Heart left ventricle (tissue), 16 donors: Measurements from ENCODE around the gene RAB1B. TPM values are rescaled to one million over a fixed set of nuclear protein-coding genes. Genes with fewer than 3 reads are reported as not detected.

Experiments
- ATAC-seq, 4 donors: fragments of 200-7000 bp; cut with Tn5 transposase; one replicate each; pipeline ENCODE4 v1.9.1; 2020 to 2022; ENCODE audit warnings: moderate library complexity in 4 of 4, mild to moderate bottlenecking in 3 of 4, moderate number of reproducible peaks in 1 of 4
- DNase-seq, 5 donors: peaks; one replicate each; pipeline ENCODE4 v3.0.0-alpha.2; 2020
- H3K27ac ChIP-seq, 12 donors: fragments of 200-600 bp; sonication (generic) in 4 of 12; one replicate each; pipeline versions ENCODE4 v1.5.0 to v1.8.0; 2016 to 2022; ENCODE audit warnings: mild to moderate bottlenecking in 2 of 12
- H3K27me3 ChIP-seq, 9 donors: fragments of 200-600 bp; sonication (generic) in 2 of 9; one replicate each; pipeline versions ENCODE4 v1.5.1 to v1.8.0; 2016 to 2022; ENCODE audit warnings: mild to moderate bottlenecking in 3 of 9
- H3K36me3 ChIP-seq, 9 donors: fragments of 200-600 bp; sonication (generic) in 2 of 9; one replicate each; pipeline versions ENCODE4 v1.5.0 to v1.8.0; 2018 to 2022; ENCODE audit warnings: mild to moderate bottlenecking in 2 of 9
- H3K4me1 ChIP-seq, 12 donors: fragments of 200-600 bp; sonication (generic) in 4 of 12; one replicate each; pipeline versions ENCODE4 v1.5.0 to v1.8.0; 2016 to 2022; ENCODE audit warnings: mild to moderate bottlenecking in 3 of 12
- H3K4me3 ChIP-seq, 12 donors: fragments of 200-600 bp; sonication (generic) in 4 of 12; one replicate each; pipeline versions ENCODE4 v1.5.0 to v1.8.0; 2017 to 2022; ENCODE audit warnings: mild to moderate bottlenecking in 9 of 12, moderate library complexity in 4 of 12
- H3K9me3 ChIP-seq, 12 donors: fragments of 200-600 bp; sonication (generic) in 4 of 12; one replicate each; pipeline versions ENCODE4 v1.5.0 to v1.8.0; 2016 to 2022; ENCODE audit warnings: mild to moderate bottlenecking in 1 of 12
- POLR2A ChIP-seq, 2 donors: fragments of 450-650 bp; IDR thresholded peaks; one replicate each; pipeline ENCODE4 v1.6.1; 2017; ENCODE audit warnings: antibody characterized with exemption in 2 of 2, mild to moderate bottlenecking in 2 of 2, moderate library complexity in 2 of 2
- WGBS, 4 donors: extraction: QIAGEN DNeasy Blood & Tissue Kit in 2 of 4; methylation state at CpG; one replicate each; pipeline versions ENCODE4 v1.1.5 to v1.1.7; 2013 to 2018; 5-methylcytosine and 5-hydroxymethylcytosine counted together
- intact Hi-C, 10 donors: fragments of 100-400 bp; cut with DNase I; formaldehyde crosslinking; loops; one replicate each; pipeline versions ENCODE4 v1.11.1 to v1.14.2; 2022
- polyA plus RNA-seq, 2 donors: library from polyadenylated mRNA; stranded (reverse); fragments of 200-250 nt; gene quantifications; one replicate each; pipeline ENCODE4 v1.2.3, GENCODE V29; 2013
- total RNA-seq, 9 donors: library from RNA; depleted of rRNA in 2 of 9; stranded (reverse); fragments of >200 nt in 2 of 9; fragmentation: NEBNext Ultra II Directional in 3 of 9; extraction: Animal tissue kit (Norgen Biotek cat#: 25700) in 3 of 9; gene quantifications; one replicate each; pipeline versions ENCODE4 v1.1.0 to v1.2.4, GENCODE V29; 2016 to 2023
- TF ChIP-seq, protein P1 (sequence below), 12 donors: fragments of 200-600 bp; sonication (generic) in 4 of 12; IDR thresholded peaks; one replicate each; pipeline versions ENCODE4 v1.5.0 to v1.8.0; 2018 to 2022; ENCODE audit warnings: antibody characterized with exemption in 12 of 12, mild to moderate bottlenecking in 5 of 12
- donor health status: ischemic (EF 13 %, LVEDD 7.1; RV severe dilation, severe dysfunction).
- donor health status: healthy with polysubstance abuse.
- donor health status: DM: no; HTN: yes; CAD: no.
- donor health status: DM: no; HTN: no; CAD: no.
- donor health status: ischemic (EF 25% LVEDD 6.9; RV normal size, moderate dysfunction).
- donor health status: ischemic (EF 25% LVEDD 5.7; RV mildly dilated, moderate dysfunction).
- donor health status: healthy.
- donor health status: DM: yes; HTN: yes; CAD: no.
- donor health status: ischemic (EF 35%, LVEDD 5.7; RV mildly dilated, moderate dysfunction).
- donor health status: nonischemic (EF 11% LVEDD 7.7; RV severe dilation, severe dysfunction).
- donor health status: DM: yes; HTN: yes; CAD: no.
- donor health status: PGD.
- donor health status: ischemic (EF 29% LVEDD 5.4; RV normal size, mild dysfunction).
- donor health status: nonischemic (EF 23%, LVEDD 6.1; RV moderate dilation, normal function).

RAB1B gene
- total and polyA plus RNA-seq, 11 donors, result 111 to 178 (median 135) TPM

DNA sequence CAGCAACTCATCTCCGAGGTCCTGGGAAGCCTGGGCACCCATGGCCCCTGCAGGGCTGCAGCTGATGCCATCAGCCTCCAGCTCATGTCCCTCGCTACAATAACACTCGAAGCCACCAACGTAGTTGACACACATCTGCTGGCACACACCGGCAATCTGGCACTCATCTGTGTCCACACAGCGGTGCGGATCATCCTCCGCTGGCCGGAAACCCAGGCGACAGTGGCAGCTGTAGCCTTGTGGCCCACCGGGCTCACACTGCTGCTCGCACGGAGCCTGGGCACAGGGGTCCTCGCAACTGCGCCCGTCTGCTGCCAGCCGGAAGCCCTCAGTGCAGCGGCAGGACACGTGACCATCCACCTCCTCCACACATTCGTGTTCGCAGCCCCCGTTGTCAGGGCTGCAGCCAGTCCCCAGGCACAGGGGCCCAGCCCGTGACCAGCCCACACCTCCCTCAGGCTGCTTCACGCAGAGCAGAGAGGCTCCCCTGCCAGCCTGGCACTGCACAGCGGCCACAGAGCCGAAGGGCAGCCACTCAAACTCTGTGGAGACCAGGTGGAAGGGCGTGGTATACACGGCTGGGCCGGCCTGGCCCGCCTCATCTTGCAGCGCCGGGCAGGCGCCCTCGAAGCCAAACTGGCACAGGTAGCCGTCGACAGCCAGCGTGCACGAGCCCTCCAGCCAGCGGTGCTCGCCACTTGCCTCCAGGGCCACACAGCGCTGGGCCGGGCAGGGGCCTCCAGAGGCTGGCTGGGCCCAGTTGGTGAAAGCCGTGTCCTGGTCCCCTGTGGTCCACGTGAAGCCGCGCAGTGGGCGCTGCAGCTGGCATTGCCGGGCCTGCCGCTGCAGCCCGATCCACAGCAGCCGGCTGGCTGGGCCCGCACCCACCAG is 47.7 kb downstream of the RAB1B start:
- WGBS, 4 donors, result 63 to 71% (median 68%) methylated on average over 19 to 52 of the region's 52 CpGs
- no peaks in the 10 kb centered on the region for H3K27me3 ChIP-seq
- peak overlapping the region; percentile 51 to 94 (median 84) for H3K27ac ChIP-seq
- H3K4me1 ChIP-seq, result peaks cover 0 to 57% (median 32%) of the 10 kb centered on the region in 12 donors
- peak overlapping the region; percentile 39 to 66 (median 62) for H3K4me3 ChIP-seq
- no peak for ATAC-seq
- no peaks in the 10 kb centered on the region for H3K9me3 ChIP-seq
- intact Hi-C loops, result no loop called here
- no peaks in the 10 kb centered on the region for H3K36me3 ChIP-seq
- peak in 1 of 5 donors; percentile 59 for DNase-seq
- TF ChIP-seq, protein P1, sequence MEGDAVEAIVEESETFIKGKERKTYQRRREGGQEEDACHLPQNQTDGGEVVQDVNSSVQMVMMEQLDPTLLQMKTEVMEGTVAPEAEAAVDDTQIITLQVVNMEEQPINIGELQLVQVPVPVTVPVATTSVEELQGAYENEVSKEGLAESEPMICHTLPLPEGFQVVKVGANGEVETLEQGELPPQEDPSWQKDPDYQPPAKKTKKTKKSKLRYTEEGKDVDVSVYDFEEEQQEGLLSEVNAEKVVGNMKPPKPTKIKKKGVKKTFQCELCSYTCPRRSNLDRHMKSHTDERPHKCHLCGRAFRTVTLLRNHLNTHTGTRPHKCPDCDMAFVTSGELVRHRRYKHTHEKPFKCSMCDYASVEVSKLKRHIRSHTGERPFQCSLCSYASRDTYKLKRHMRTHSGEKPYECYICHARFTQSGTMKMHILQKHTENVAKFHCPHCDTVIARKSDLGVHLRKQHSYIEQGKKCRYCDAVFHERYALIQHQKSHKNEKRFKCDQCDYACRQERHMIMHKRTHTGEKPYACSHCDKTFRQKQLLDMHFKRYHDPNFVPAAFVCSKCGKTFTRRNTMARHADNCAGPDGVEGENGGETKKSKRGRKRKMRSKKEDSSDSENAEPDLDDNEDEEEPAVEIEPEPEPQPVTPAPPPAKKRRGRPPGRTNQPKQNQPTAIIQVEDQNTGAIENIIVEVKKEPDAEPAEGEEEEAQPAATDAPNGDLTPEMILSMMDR (IDR thresholded peaks at IDR 0.05), result no peak
- no peak for TF ChIP-seq POLR2A (IDR thresholded peaks at IDR 0.05)

DNA sequence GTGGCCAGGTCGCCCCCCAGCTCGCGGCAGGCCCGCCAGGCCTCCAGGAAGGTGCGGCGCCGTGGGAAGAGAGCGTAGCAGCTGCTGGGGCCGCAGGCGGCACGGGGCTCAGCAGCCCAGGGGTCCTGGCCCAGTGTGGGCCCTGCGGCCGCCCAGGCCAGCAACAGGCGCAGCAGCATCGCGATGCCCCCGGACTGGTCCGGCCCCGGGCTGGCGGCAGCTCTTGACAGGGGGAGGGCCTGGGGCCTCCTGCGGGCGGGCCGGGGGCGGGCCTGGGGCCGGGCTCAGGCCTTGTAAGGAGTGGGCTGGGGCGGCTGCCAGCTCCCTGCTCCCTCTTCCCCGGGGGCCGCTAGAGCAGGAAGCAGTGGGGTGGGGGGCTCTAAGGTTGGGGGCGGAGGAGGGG is 48.4 kb downstream of the RAB1B start, which contains the start of gene CD248:
TSS of gene CD248 (minus strand) at position 196 of the 403 bp plus-strand sequence. CDS start at position 179, 17 bp downstream.
- ATAC-seq, result peak in 3 of 4 donors; percentile 36 to 62 (median 56)
- Histone ChIP-seq H3K27me3 (no peaks in the 10 kb centered on the region), H3K27ac (peak within 1 kb of the TSS; percentile 51 to 94 (median 84)), H3K4me3 (peak within 1 kb of the TSS; percentile 39 to 66 (median 62)), H3K4me1 (peaks cover 0 to 52% (median 32%) of the 10 kb centered on the region in 12 donors), H3K36me3 (no peaks in the 10 kb centered on the region), H3K9me3 (no peaks in the 10 kb centered on the region)
- WGBS, 4 donors, result 0 to 11% (median 6%) methylated on average over 1 to 29 of the region's 29 CpGs
- TF ChIP-seq, protein P1 (IDR thresholded peaks at IDR 0.05), result no peak
- TF ChIP-seq POLR2A (IDR thresholded peaks at IDR 0.05), result peak in 1 of 2 donors; percentile 79
- intact Hi-C loops, result no loop called here
- DNase-seq, result peak; percentile 85 to 93 (median 88)

DNA sequence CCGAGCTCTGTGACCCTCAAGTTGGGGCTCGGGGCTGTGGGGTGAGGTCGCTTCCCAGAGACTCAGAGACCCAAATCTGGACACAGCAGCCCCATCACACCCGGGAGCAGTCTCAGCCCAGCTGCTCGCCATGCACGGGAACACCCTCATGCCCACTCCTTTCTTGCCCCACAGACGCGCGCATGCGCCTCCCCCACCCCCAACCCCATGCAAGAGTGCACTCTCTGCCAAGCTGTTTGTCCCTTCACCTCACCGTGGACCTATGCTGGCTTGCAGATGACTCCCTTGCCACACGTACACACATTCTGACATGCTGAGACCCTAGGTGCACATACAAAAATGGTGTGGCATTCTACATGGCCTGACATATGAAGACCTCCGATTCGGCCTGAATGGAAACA is 48.9 kb downstream of the RAB1B start:
- Histone ChIP-seq H3K9me3 (no peaks in the 10 kb centered on the region), H3K36me3 (no peaks in the 10 kb centered on the region), H3K4me3 (peak overlapping the region in 11 of 12 donors; percentile 42 to 66 (median 62)), H3K27ac (peak overlapping the region; percentile 51 to 94 (median 84)), H3K4me1 (peaks cover 0 to 52% (median 34%) of the 10 kb centered on the region in 12 donors), H3K27me3 (no peaks in the 10 kb centered on the region)
- ATAC-seq, result peak; percentile 11 to 31 (median 20)
- DNase-seq, result peak in 4 of 5 donors; percentile 60 to 77 (median 66)
- TF ChIP-seq, protein P1 (IDR thresholded peaks at IDR 0.05), result no peak
- no peak for TF ChIP-seq POLR2A (IDR thresholded peaks at IDR 0.05)
- 5 to 21% (median 7%) methylated on average over 14 of the region's 14 CpGs; no CpG with 5 or more reads in 1 of the 4 donors for WGBS, 4 donors
- intact Hi-C loops, result no loop called here
